PC-3 (cell line): ENCODE data around the gene CD101. TPM values are rescaled to one million over a fixed set of nuclear protein-coding genes. Genes with fewer than 3 reads are reported as not detected.

Experiments used
- ATAC-seq: fragments of 200-7000 bp; cut with Tn5 transposase; 2 replicates; pipeline ENCODE4 v1.9.1; 2020; ENCODE audit warnings: mild to moderate bottlenecking, moderate library complexity
- BruUV-seq: library from RNA; stranded (reverse); fragments of 400-500 nt; replicated peaks from 2 replicates; lab custom pipeline; 2021; lab: Mats Ljungman, UMichigan
- CTCF ChIA-PET: fragments of 300-600 bp; sonication (Branson Sonifier 250); formaldehyde crosslinking; loops from one replicate; lab custom pipeline; 2022; ENCODE audit warnings: antibody characterized with exemption; lab: Charles Lee
- POLR2A ChIA-PET: fragments of 300-600 bp; sonication (Branson Sonifier 250); formaldehyde crosslinking; loops from one replicate; lab custom pipeline; 2022; ENCODE audit warnings: antibody characterized with exemption; ENCODE audit not compliant: unreplicated experiment; lab: Charles Lee
- DNase-seq: peaks from one replicate; pipeline ENCODE4 v3.0.0-alpha.2; 2015
- H2AFZ ChIP-seq: fragments of 300-600 bp; sonication (generic); 2 replicates; pipeline ENCODE4 v1.6.0; 2016; ENCODE audit warnings: antibody characterized with exemption, low read length
- H3F3A ChIP-seq: fragments of 300-600 bp; sonication (generic); one replicate; pipeline ENCODE4 v1.6.0; 2017; ENCODE audit warnings: antibody characterized with exemption, low read length, control low read depth, mild to moderate bottlenecking; ENCODE audit not compliant: unreplicated experiment
- H3K27ac ChIP-seq: fragments of 300-600 bp; sonication (generic); 2 replicates; pipeline ENCODE4 v1.5.1; 2016; ENCODE audit warnings: mild to moderate bottlenecking, low read length
- H3K27me3 ChIP-seq: fragments of 300-600 bp; sonication (generic); 2 replicates; pipeline ENCODE4 v1.6.1; 2016; ENCODE audit warnings: low read length, mixed read lengths
- H3K36me3 ChIP-seq: fragments of 300-600 bp; sonication (generic); 2 replicates; pipeline ENCODE4 v1.6.1; 2016; ENCODE audit warnings: low read depth, mixed run types, low read length, mixed read lengths
- H3K4me1 ChIP-seq: fragments of 300-600 bp; sonication (generic); 2 replicates; pipeline ENCODE4 v1.5.1; 2016; ENCODE audit warnings: low read length; ENCODE audit not compliant: insufficient read depth
- H3K4me2 ChIP-seq: fragments of 300-600 bp; sonication (generic); 2 replicates; pipeline ENCODE4 v1.6.0; 2016; ENCODE audit warnings: low read length
- H3K4me3 ChIP-seq: fragments of 300-600 bp; sonication (generic); 2 replicates; pipeline ENCODE4 v1.5.1; 2016; ENCODE audit warnings: mild to moderate bottlenecking, low read length, mixed read lengths
- H3K79me2 ChIP-seq: fragments of 300-600 bp; sonication (generic); 2 replicates; pipeline ENCODE4 v1.6.1; 2017; ENCODE audit warnings: low read length, mixed read lengths
- H3K9ac ChIP-seq: fragments of 300-600 bp; sonication (generic); 2 replicates; pipeline ENCODE4 v1.6.0; 2016; ENCODE audit warnings: mild to moderate bottlenecking, low read length
- H3K9me2 ChIP-seq: fragments of 300-600 bp; sonication (generic); replicated peaks from 2 replicates; pipeline ENCODE4 v1.6.1; 2016; ENCODE audit warnings: mixed run types, low read length, mixed read lengths
- H3K9me3 ChIP-seq: fragments of 300-600 bp; sonication (generic); 2 replicates; pipeline ENCODE4 v1.6.1; 2016; ENCODE audit warnings: low read length, mixed read lengths
- H4K20me1 ChIP-seq: fragments of 300-600 bp; sonication (generic); 2 replicates; pipeline ENCODE4 v1.6.1; 2016; ENCODE audit warnings: low read length, mixed read lengths
- CTCF ChIP-seq: fragments of 300-600 bp; sonication (generic); conservative IDR thresholded peaks from 2 replicates; pipeline ENCODE4 v1.5.1; 2017; ENCODE audit warnings: antibody characterized with exemption, low read depth, mild to moderate bottlenecking, low read length
- EZH2 ChIP-seq: fragments of 300-600 bp; sonication (generic); IDR thresholded peaks from one replicate; pipeline ENCODE4 v1.6.1; 2017; ENCODE audit warnings: antibody characterized with exemption, mild to moderate bottlenecking, low read length; ENCODE audit not compliant: unreplicated experiment
- EZH2phosphoT487 ChIP-seq: fragments of 300-600 bp; sonication (generic); IDR thresholded peaks from 2 replicates; pipeline ENCODE4 v1.6.1; 2018; ENCODE audit warnings: mild to moderate bottlenecking, antibody characterized with exemption, low read length, borderline replicate concordance
- intact Hi-C: fragments of 100-400 bp; cut with micrococcal nuclease; formaldehyde crosslinking; loops from 2 replicates; pipeline ENCODE4 v1.9.0; 2023
- total RNA-seq: library from RNA; depleted of rRNA; stranded (reverse); fragments of >200 nt; gene quantifications from 2 replicates; pipeline ENCODE4 v1.2.3, GENCODE V29; 2014

Gene CD101
- total RNA-seq, 1 experiment from 2014 or later: 0.36 TPM

- Histone ChIP-seq H3K27me3 (no peaks in the 10 kb centered on the region), H3K4me1 (peaks cover 14% of the 10 kb centered on the region), H3F3A (no peaks in the 10 kb centered on the region), H3K9me2 (no peaks in the 10 kb centered on the region), H3K9me3 (no peaks in the 10 kb centered on the region), H2AFZ (peak overlapping the region; percentile 90), H4K20me1 (no peaks in the 10 kb centered on the region), H3K4me2 (peak overlapping the region; percentile 89), H3K9ac (peak overlapping the region; percentile 77), H3K36me3 (no peaks in the 10 kb centered on the region; the same call in 1 of the 2 replicates), H3K27ac (no peak overlapping the region), H3K4me3 (peak overlapping the region; percentile 89), H3K79me2 (peaks cover 27% of the 10 kb centered on the region; the same call in 1 of the 2 replicates)
- TF ChIP-seq EZH2 (no peak), EZH2phosphoT487 (no peak), CTCF (no peak)
- CTCF ChIA-PET: interaction anchor here (1.0 kb wide), 1 partner anchor 256 kb away, joined by 11 read pairs; no protein-coding TSS in a partner anchor
- ATAC-seq (no peak), DNase-seq (peak; percentile 11)
- POLR2A ChIA-PET: no interaction called here
- intact Hi-C loops: loop anchor here (1.0 to 2.0 kb wide), 3 partner anchors 148 to 485 kb away; no protein-coding TSS in a partner anchor
- BruUV-seq: TSS peak; percentile 78
Observed at GRCh38 chr1:117058810-117059209, 57.2 kb downstream of the CD101 start.

- no peaks in the 10 kb centered on the region for H3K9me2 ChIP-seq
- H4K20me1 ChIP-seq: no peaks in the 10 kb centered on the region
- H3K9ac ChIP-seq: peak overlapping the region; percentile 77
- H2AFZ ChIP-seq: peak overlapping the region; percentile 90
- H3F3A ChIP-seq: no peaks in the 10 kb centered on the region
- peak overlapping the region; percentile 89 for H3K4me2 ChIP-seq
- DNase-seq: peak; percentile 56
- peaks cover 14% of the 10 kb centered on the region for H3K4me1 ChIP-seq
- peak; percentile 55 for ATAC-seq
- no peaks in the 10 kb centered on the region; the same call in 1 of the 2 replicates for H3K36me3 ChIP-seq
- H3K4me3 ChIP-seq: peak overlapping the region; percentile 89
- no TSS peak for BruUV-seq
- TF ChIP-seq EZH2 (no peak), CTCF (no peak)
- ChIA-PET CTCF (interaction anchor here (0.7 to 1.0 kb wide), 2 partner anchors 63 to 256 kb away, joined by 4 to 11 read pairs; no protein-coding TSS in a partner anchor), POLR2A (no interaction called here)
- intact Hi-C loops: loop anchor here (1.0 to 2.0 kb wide), 2 partner anchors 149 to 322 kb away; no protein-coding TSS in a partner anchor
- peaks cover 27% of the 10 kb centered on the region; the same call in 1 of the 2 replicates for H3K79me2 ChIP-seq
- peak overlapping the region; percentile 68 for H3K27ac ChIP-seq
- H3K27me3 ChIP-seq: no peaks in the 10 kb centered on the region
- H3K9me3 ChIP-seq: no peaks in the 10 kb centered on the region
Observed at GRCh38 chr1:117059334-117059677, 57.7 kb downstream of the CD101 start.
